ENCODE measurements around the gene IL16. TPM values are rescaled to one million over a fixed set of nuclear protein-coding genes. Genes with fewer than 3 reads are reported as not detected.

Gene IL16
- 0.03 TPM in 1 of 5 replicates, not detected in the others for total RNA-seq (2022; extraction: Qiagen RNA extraction)

DNA sequence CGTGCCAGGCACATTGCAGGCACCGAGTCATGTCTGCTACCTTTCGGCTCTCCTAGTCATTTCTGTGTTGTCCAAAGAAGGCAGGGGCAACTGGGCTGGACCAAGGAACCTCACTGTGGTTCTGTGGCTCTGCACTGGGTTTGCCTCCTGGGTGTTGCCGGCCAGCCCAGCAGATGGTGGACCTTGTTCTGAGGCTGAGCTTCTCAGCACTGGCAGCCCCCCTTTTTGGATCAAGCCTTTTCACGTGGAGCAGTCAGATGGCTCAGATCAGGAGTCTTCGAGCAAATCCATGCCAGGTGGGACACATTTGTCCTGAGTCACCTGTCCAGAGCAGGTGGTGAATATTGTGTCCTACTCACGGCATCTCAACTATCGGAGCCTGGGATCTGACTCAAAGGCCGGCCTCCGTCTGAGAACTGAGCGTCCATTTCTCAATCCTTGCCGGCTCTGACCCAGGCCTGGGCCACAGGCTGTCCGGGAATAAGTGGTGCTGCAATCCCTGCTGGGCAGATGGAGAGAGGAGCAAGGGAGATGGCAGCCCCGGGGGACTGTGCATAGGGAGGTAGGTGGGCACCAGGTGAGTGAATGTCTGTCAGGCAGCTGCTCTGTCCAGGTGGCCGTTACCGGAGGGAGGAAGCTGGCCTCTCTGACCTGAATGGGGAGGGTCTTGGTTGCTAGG is at the start of gene IL16:
Gene IL16, plus strand, starts transcription at position 304 of the 679 bp plus-strand sequence. CDS start 28,521 bp downstream, outside the sequence.

GRCh38 chr15:81323944-81324881 is 127.5 kb downstream of the IL16 start, which contains the start of gene STARD5:
STARD5 (minus strand) TSS chr15:81324141; CDS start chr15:81324099, 42 bp downstream.

Other genes with a start within 250 kb of the IL16 start
- 36.9 to 42.7 TPM (median 37.2 TPM) in 5 replicates for gene MESD, start 207.1 kb upstream of the IL16 start, total RNA-seq (2022; extraction: Qiagen RNA extraction)
- 10.0 to 19.3 TPM (median 17.3 TPM) in 5 replicates for gene TLNRD1, start 196.0 kb upstream of the IL16 start, total RNA-seq (2022; extraction: Qiagen RNA extraction)
- not detected in 5 replicates for gene CFAP161, start 62.6 kb upstream of the IL16 start, total RNA-seq (2022; extraction: Qiagen RNA extraction)
- 1.1 to 2.1 TPM (median 1.8 TPM) in 5 replicates for gene STARD5, start 127.3 kb downstream of the IL16 start, total RNA-seq (2022; extraction: Qiagen RNA extraction)
- gene TMC3, start 177.3 kb downstream of the IL16 start, total RNA-seq (2022; extraction: Qiagen RNA extraction) = not detected in 5 replicates

Measured in A549 treated with Hydrocortisone at 1 μM for 4 hours (cell line).